ENCODE measurements around the gene ZNHIT2. TPM values are rescaled to one million over a fixed set of nuclear protein-coding genes. Genes with fewer than 3 reads are reported as not detected.

ZNHIT2 gene
- total and polyA plus RNA-seq, 2 experiments from 2014 or later = 17.7 to 18.1 TPM

DNA sequence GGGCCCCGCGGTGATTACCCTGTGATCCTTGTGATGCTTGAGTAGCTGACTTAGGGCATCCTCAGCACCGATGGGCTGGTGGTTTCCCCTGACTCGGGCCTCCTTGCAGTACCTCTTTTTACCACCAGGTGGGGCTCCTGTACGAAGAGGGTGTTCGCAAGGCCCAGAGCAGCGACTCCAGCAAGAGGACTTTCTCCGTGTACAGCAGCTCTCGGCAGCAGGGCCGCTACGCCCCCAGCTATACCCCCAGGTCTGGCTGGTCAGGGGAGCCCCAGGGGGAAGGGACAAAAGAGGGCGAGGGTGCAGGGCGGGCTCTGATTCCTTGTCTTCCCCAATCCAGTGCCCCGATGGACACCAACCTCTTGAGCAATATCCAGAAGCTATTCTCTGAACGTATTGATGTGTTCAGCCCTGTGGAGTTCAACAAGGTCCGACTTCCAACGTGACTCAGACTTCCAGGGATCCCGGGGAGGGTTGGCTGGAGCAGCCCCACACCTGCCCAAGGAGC is 7.1 kb downstream of the ZNHIT2 start:
- 0 out of 2 replicates have a peak, but pooled peaks cover 5% of the 10 kb centered on the region for H3K79me2 ChIP-seq (replicated peaks; ENCODE audit: insufficient read depth)
- H3K27ac ChIP-seq (ENCODE audit: low read depth) = no peak overlapping the region
- Mint-ChIP-seq H3K27ac (no peak overlapping the region), H3K9me3 (peaks cover 2% of the 10 kb centered on the region), H3K36me3 (ENCODE audit: low read depth) (peaks cover 18% of the 10 kb centered on the region; the same call in 2 of the 3 replicates), H3K4me3 (0 out of 3 replicates have a peak overlapping the region, but pooled peaks have one; percentile 12), H3K27me3 (ENCODE audit: insufficient read depth, low read depth, poor library complexity) (peaks cover 29% of the 10 kb centered on the region), H3K4me1 (peaks cover 25% of the 10 kb centered on the region)
- no peak overlapping the region for H3K4me3 ChIP-seq
- ATAC-seq = peak; percentile 21
- no peaks in the 10 kb centered on the region for H3K27me3 ChIP-seq (ENCODE audit: insufficient read depth)
- TF ChIP-seq NANOG (IDR thresholded peaks at IDR 0.05; ENCODE audit: borderline replicate concordance) = no peak
- no peak for TF ChIP-seq ZNF331 (CRISPR knock-in tag; IDR thresholded peaks at IDR 0.05; ENCODE audit: low read depth)
- TF ChIP-seq, protein P1, sequence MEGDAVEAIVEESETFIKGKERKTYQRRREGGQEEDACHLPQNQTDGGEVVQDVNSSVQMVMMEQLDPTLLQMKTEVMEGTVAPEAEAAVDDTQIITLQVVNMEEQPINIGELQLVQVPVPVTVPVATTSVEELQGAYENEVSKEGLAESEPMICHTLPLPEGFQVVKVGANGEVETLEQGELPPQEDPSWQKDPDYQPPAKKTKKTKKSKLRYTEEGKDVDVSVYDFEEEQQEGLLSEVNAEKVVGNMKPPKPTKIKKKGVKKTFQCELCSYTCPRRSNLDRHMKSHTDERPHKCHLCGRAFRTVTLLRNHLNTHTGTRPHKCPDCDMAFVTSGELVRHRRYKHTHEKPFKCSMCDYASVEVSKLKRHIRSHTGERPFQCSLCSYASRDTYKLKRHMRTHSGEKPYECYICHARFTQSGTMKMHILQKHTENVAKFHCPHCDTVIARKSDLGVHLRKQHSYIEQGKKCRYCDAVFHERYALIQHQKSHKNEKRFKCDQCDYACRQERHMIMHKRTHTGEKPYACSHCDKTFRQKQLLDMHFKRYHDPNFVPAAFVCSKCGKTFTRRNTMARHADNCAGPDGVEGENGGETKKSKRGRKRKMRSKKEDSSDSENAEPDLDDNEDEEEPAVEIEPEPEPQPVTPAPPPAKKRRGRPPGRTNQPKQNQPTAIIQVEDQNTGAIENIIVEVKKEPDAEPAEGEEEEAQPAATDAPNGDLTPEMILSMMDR (conservative IDR thresholded peaks at IDR 0.05; ENCODE audit: low read depth in 2 of 2) = peak; percentile 84 to 90
- no peak for TF ChIP-seq EZH2phosphoT487 (IDR thresholded peaks at IDR 0.05; ENCODE audit: unreplicated experiment)
- H3K36me3 ChIP-seq (ENCODE audit: insufficient read depth) = no peaks in the 10 kb centered on the region
- H2AFZ ChIP-seq = no peak overlapping the region
- DNase-seq (ENCODE audit: low spot score) = peak; percentile 93
- peak overlapping the region; percentile 66; the same call in 1 of the 2 replicates for H3K4me2 ChIP-seq
- no peaks in the 10 kb centered on the region; the same call in 1 of the 2 replicates for H4K20me1 ChIP-seq (replicated peaks; ENCODE audit: insufficient read depth)
- no peaks in the 10 kb centered on the region for H3K9me2 ChIP-seq (ENCODE audit: insufficient read depth)
- H3F3A ChIP-seq (replicated peaks; ENCODE audit: low read depth) = peaks cover 9% of the 10 kb centered on the region; the same call in 1 of the 2 replicates
- H3K4me1 ChIP-seq (ENCODE audit: insufficient read depth) = peaks cover 13% of the 10 kb centered on the region

DNA sequence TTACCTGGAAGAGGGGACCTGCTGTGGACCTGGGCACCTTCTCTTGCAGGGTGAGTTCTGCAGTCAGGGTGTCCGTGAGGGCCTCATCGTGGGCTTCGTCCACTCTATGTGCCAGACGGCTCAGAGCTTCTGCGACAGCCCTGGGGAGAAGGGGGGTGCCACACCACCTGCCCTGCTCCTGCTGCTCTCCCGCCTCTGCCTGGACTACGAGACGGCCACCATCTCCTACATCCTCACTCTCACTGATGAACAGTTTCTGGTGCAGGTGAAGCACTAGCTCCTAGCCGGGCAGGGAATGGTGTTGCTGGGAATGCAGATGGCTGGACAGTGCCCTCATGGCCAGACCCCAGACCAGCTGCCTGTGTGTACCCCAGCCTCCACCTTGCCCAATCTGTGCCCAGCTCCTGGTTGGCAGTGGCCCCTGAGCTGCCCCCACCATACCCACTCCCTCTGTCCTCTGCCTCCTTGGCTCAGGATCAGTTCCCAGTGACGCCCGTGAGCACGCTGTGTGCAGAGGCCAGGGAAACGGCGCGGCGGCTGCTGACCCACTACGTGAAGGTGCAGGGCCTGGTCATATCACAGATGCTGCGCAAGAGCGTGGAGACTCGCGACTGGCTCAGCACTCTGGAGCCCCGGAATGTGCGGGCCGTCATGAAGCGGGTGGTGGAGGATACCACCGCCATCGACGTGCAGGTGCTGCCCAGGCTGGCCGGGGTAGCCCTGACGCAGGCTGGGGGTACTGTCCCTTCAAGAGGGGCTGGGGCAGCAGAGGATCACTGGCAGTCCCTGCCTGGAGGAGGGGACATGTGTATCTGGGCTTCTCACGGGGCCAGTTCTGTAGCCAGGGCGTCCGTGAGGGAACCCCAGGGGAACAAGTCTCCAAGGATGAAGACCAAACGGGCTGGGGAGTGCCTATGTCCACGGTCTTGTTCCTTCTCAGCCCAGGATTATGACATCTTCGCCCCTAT is 8.0 kb downstream of the ZNHIT2 start:
- peaks cover 25% of the 10 kb centered on the region for H3K4me1 Mint-ChIP-seq
- H3K27ac Mint-ChIP-seq = no peak overlapping the region
- Histone ChIP-seq H3K4me3 (no peak overlapping the region), H3K4me2 (no peak overlapping the region), H3K79me2 (replicated peaks; ENCODE audit: insufficient read depth) (peaks cover 13% of the 10 kb centered on the region), H4K20me1 (replicated peaks; ENCODE audit: insufficient read depth) (no peaks in the 10 kb centered on the region; the same call in 1 of the 2 replicates), H3K36me3 (ENCODE audit: insufficient read depth) (0 out of 2 replicates have a peak, but pooled peaks cover 3% of the 10 kb centered on the region), H3K9me2 (ENCODE audit: insufficient read depth) (no peaks in the 10 kb centered on the region), H2AFZ (no peak overlapping the region), H3K27me3 (ENCODE audit: insufficient read depth) (no peaks in the 10 kb centered on the region), H3K27ac (ENCODE audit: low read depth) (no peak overlapping the region), H3K4me1 (ENCODE audit: insufficient read depth) (peaks cover 13% of the 10 kb centered on the region), H3F3A (replicated peaks; ENCODE audit: low read depth) (peaks cover 9% of the 10 kb centered on the region; the same call in 1 of the 2 replicates)
- DNase-seq (ENCODE audit: low spot score) (no peak), ATAC-seq (no peak)
- H3K4me3 Mint-ChIP-seq = no peak overlapping the region
- H3K27me3 Mint-ChIP-seq (ENCODE audit: insufficient read depth, low read depth, poor library complexity) = peaks cover 24% of the 10 kb centered on the region
- H3K36me3 Mint-ChIP-seq (ENCODE audit: low read depth) = peaks cover 16% of the 10 kb centered on the region; the same call in 1 of the 3 replicates
- peaks cover 2% of the 10 kb centered on the region; the same call in 2 of the 3 replicates for H3K9me3 Mint-ChIP-seq
- TF ChIP-seq EZH2 (IDR thresholded peaks at IDR 0.05; ENCODE audit: low read depth, unreplicated experiment) = no peak
- TF ChIP-seq, protein P1 (conservative IDR thresholded peaks at IDR 0.05; ENCODE audit: low read depth in 2 of 2) = no peak
- TF ChIP-seq JUNB (IDR thresholded peaks at IDR 0.05; ENCODE audit: unreplicated experiment) = no peak
- no peak for TF ChIP-seq STAT1 (IDR thresholded peaks at IDR 0.05; ENCODE audit: unreplicated experiment)
- TF ChIP-seq ZNF331 (CRISPR knock-in tag; IDR thresholded peaks at IDR 0.05; ENCODE audit: low read depth) = no peak
- TF ChIP-seq, protein P2, sequence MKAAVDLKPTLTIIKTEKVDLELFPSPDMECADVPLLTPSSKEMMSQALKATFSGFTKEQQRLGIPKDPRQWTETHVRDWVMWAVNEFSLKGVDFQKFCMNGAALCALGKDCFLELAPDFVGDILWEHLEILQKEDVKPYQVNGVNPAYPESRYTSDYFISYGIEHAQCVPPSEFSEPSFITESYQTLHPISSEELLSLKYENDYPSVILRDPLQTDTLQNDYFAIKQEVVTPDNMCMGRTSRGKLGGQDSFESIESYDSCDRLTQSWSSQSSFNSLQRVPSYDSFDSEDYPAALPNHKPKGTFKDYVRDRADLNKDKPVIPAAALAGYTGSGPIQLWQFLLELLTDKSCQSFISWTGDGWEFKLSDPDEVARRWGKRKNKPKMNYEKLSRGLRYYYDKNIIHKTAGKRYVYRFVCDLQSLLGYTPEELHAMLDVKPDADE (IDR thresholded peaks at IDR 0.05) = no peak
- no peak for TF ChIP-seq POLR2AphosphoS5 (IDR thresholded peaks at IDR 0.05; ENCODE audit: low read depth)
- no peak for TF ChIP-seq EZH2phosphoT487 (IDR thresholded peaks at IDR 0.05; ENCODE audit: unreplicated experiment)

All from GM23338 (cell line).